Loucy (cell line): ENCODE results near the gene UBXN6.
A peak's percentile ranks its signal among the peaks of the same experiment; 100 is the strongest.

Experiments
- H2AFZ ChIP-seq: fragments of 200-600 bp; sonication (generic); 2 replicates; pipeline ENCODE4 v1.6.0; 2016; ENCODE audit warnings: antibody characterized with exemption, mild to moderate bottlenecking, low read length, moderate library complexity
- H3F3A ChIP-seq: fragments of 200-600 bp; 2 replicates; pipeline ENCODE4 v1.6.0; 2016; ENCODE audit warnings: antibody characterized with exemption, low read depth, mild to moderate bottlenecking
- H3K27me3 ChIP-seq: fragments of 200-600 bp; sonication (generic); 2 replicates; pipeline ENCODE4 v1.6.1; 2014; ENCODE audit warnings: low read length, mild to moderate bottlenecking; ENCODE audit not compliant: insufficient read depth, poor library complexity, severe bottlenecking
- H3K36me3 ChIP-seq: fragments of 200-600 bp; sonication (generic); 2 replicates; pipeline ENCODE4 v1.6.1; 2016; ENCODE audit warnings: low read length; ENCODE audit not compliant: insufficient read depth
- H3K4me1 ChIP-seq: fragments of 200-600 bp; sonication (generic); 2 replicates; pipeline ENCODE4 v1.5.1; 2014; ENCODE audit warnings: low read length, mild to moderate bottlenecking; ENCODE audit not compliant: insufficient read depth, poor library complexity, severe bottlenecking
- H3K4me2 ChIP-seq: fragments of 200-600 bp; sonication (generic); 2 replicates; pipeline ENCODE4 v1.6.0; 2014; ENCODE audit warnings: antibody characterized with exemption, low read length, low read depth, mild to moderate bottlenecking; ENCODE audit not compliant: poor library complexity, severe bottlenecking
- H3K4me3 ChIP-seq: fragments of 200-600 bp; sonication (generic); 2 replicates; pipeline ENCODE4 v1.5.1; 2014; ENCODE audit warnings: low read length, mild to moderate bottlenecking, mixed read lengths; ENCODE audit not compliant: poor library complexity, severe bottlenecking
- H3K79me2 ChIP-seq: fragments of 200-600 bp; sonication (generic); 2 replicates; pipeline ENCODE4 v1.6.1; 2014; ENCODE audit warnings: low read length; ENCODE audit not compliant: insufficient read depth
- H3K9ac ChIP-seq: fragments of 200-600 bp; sonication (generic); 2 replicates; pipeline ENCODE4 v1.6.0; 2014; ENCODE audit warnings: mild to moderate bottlenecking, low read depth, low read length, moderate library complexity; ENCODE audit not compliant: poor library complexity, severe bottlenecking
- H3K9me2 ChIP-seq: fragments of 200-600 bp; sonication (generic); replicated peaks from 2 replicates; pipeline ENCODE4 v1.6.1; 2016; ENCODE audit warnings: low read depth, low read length, mixed read lengths
- H3K9me3 ChIP-seq: fragments of 200-600 bp; sonication (generic); 2 replicates; pipeline ENCODE4 v1.6.1; 2014; ENCODE audit warnings: mild to moderate bottlenecking, antibody characterized with exemption, low read length, low read depth; ENCODE audit not compliant: insufficient read depth
- H4K20me1 ChIP-seq: fragments of 200-600 bp; sonication (generic); 2 replicates; pipeline ENCODE4 v1.6.0; 2014; ENCODE audit warnings: antibody characterized with exemption, low read length, mild to moderate bottlenecking; ENCODE audit not compliant: insufficient read depth, poor library complexity, severe bottlenecking
- CTCF ChIP-seq: fragments of 200-600 bp; sonication (generic); conservative IDR thresholded peaks from 2 replicates; pipeline ENCODE4 v1.5.1; 2014; ENCODE audit warnings: mild to moderate bottlenecking, antibody characterized with exemption, low read length
- EZH2phosphoT487 ChIP-seq: fragments of 200-600 bp; IDR thresholded peaks from 2 replicates; pipeline ENCODE4 v1.6.1; 2018; ENCODE audit warnings: antibody characterized with exemption, mild to moderate bottlenecking, moderate library complexity, borderline replicate concordance

Gene UBXN6

DNA sequence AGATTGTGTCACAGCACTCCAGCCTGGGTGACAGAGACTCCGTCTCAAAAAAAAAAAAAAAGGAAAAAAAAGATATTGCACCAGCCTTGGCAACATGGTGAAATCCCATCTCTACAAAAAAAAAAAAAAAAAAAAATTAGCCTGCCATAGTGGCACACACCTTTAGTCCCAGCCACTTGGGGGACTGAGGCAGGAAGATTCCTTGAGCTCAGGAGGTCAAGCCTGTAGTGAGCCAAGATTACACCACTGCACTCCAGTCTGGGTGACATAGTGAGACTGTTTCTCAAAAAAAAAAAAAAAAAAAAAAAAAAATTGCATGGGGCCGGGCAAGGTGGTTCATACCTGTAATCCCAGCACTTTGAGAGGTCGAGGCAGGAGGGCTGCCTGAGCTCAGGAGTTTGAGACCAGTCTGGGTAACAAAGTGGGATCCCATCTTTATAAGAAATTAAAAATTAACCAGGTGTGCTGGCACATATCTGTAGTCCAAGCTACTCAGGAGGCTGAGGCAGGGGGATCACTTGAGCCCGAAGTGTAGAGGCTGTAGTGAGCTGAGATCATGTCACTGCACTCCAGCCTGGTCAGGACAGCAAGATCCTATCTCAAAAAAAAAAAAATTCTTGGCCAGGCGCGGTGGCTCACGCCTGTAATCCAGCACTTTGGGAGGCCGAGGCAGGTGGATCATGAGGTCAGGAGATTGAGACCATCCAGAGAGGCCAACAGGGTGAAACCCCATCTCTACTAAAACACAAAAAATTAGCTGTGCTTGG, 7.4 kb upstream of the UBXN6 start:
- Histone ChIP-seq H3F3A (no peaks in the 10 kb centered on the region), H3K9me2 (no peaks in the 10 kb centered on the region), H3K9me3 (no peaks in the 10 kb centered on the region), H4K20me1 (no peaks in the 10 kb centered on the region), H3K9ac (no peak overlapping the region), H2AFZ (no peak overlapping the region), H3K4me1 (no peaks in the 10 kb centered on the region), H3K36me3 (no peaks in the 10 kb centered on the region), H3K27me3 (no peaks in the 10 kb centered on the region), H3K4me2 (no peak overlapping the region), H3K79me2 (no peaks in the 10 kb centered on the region), H3K4me3 (no peak overlapping the region)
- TF ChIP-seq EZH2phosphoT487, result no peak
- no peak for TF ChIP-seq CTCF

DNA sequence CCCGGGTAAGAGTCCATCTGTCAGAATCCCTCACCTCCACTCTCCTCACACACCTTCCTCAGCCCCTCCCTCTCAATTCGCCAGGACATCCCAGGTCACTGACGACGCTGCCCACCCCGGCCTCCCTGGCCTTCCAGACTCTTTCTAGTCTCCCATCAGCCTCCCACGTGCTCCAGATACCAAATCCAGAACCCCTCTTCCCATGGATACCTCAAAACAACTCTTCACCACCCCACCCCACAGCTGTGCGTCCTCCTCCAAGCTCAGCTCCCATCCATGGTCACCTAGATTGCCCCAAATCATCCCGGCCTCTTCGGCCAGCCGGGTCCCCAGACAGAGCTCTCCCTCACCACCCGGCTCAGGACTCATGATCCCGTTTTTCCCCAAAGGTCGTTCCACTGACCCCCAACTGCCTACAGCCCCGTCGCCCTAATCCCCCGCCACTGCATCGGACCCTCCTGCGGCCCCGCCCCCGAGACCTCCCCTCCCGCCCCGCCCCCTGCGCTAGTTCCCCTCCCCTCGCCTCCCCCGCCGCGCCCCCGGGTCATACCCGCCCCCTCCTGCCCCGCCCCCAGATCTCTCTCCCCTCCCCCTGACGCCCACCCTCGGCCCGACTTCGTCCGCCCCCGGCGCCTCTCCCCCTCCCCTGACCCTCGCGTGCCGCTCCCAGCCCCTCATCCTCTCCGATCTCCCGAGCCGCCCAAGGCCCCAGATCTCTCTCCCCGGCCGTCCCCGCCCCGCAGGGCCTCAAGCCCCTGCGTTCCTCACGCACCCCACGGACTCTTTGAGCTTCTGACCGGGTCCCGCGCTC, 546 bp downstream of the UBXN6 start:
- TF ChIP-seq CTCF (no peak), EZH2phosphoT487 (no peak)
- Histone ChIP-seq H3K9ac (peak overlapping the region; percentile 72), H2AFZ (peak overlapping the region; percentile 80; the same call in 1 of the 2 replicates), H3K27me3 (no peaks in the 10 kb centered on the region), H3K4me2 (peak overlapping the region; percentile 79), H3F3A (no peaks in the 10 kb centered on the region), H3K9me2 (no peaks in the 10 kb centered on the region), H3K4me1 (peaks cover 15% of the 10 kb centered on the region), H3K79me2 (peaks cover 30% of the 10 kb centered on the region), H4K20me1 (peaks cover 24% of the 10 kb centered on the region), H3K9me3 (no peaks in the 10 kb centered on the region), H3K4me3 (peak overlapping the region; percentile 90), H3K36me3 (peaks cover 9% of the 10 kb centered on the region; the same call in 1 of the 2 replicates)

DNA sequence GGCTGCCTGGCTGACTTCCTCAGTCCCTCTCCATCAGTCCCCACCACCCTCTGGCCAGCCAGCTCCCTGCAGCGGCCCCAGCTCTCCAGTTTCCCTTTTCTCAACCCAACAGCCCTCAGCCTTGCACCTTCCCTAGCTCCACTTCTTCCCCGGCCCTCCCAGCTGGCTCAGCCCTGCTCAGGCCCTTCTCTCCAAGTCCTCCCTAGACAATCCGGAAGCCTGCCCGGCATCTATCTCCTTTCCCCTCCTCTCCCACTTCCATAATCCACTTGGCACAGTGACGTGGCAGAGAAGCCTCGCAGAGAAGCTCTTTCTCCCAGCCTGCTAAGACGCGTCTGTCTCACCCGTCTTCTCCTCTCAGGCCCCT, 1.1 kb downstream of the UBXN6 start:
- Histone ChIP-seq H3K9me3 (no peaks in the 10 kb centered on the region), H3K4me1 (peaks cover 15% of the 10 kb centered on the region), H2AFZ (no peak overlapping the region), H3K9me2 (no peaks in the 10 kb centered on the region), H3K4me2 (peak overlapping the region; percentile 79), H3K79me2 (peaks cover 30% of the 10 kb centered on the region), H4K20me1 (peaks cover 24% of the 10 kb centered on the region), H3K27me3 (no peaks in the 10 kb centered on the region), H3K4me3 (peak overlapping the region; percentile 90), H3K36me3 (peaks cover 11% of the 10 kb centered on the region; the same call in 1 of the 2 replicates), H3K9ac (peak overlapping the region; percentile 72), H3F3A (no peaks in the 10 kb centered on the region)
- TF ChIP-seq CTCF (no peak), EZH2phosphoT487 (no peak)
